GM23338 (cell line): ENCODE results near the gene SF3B4. TPM values are rescaled to one million over a fixed set of nuclear protein-coding genes. Genes with fewer than 3 reads are reported as not detected.

Experiments used
- ATAC-seq: fragments of 200-7000 bp; cut with Tn5 transposase; 3 replicates; pipeline ENCODE4 v1.9.1; 2020
- DNase-seq: peaks from one replicate; pipeline ENCODE4 v3.0.0-alpha.2; 2015; ENCODE audit warnings: low spot score
- H2AFZ ChIP-seq: fragments of 200-600 bp; sonication (generic); 2 replicates; pipeline ENCODE4 v1.8.0; 2016; ENCODE audit warnings: antibody characterized with exemption, mild to moderate bottlenecking, moderate library complexity
- H3F3A ChIP-seq: fragments of 200-600 bp; sonication (generic); replicated peaks from 2 replicates; pipeline ENCODE4 v1.8.0; 2017; ENCODE audit warnings: antibody characterized with exemption, mixed run types, low read depth
- H3K27ac ChIP-seq: fragments of 200-600 bp; sonication (generic); 2 replicates; pipeline ENCODE4 v1.6.1; 2016; ENCODE audit warnings: low read depth
- H3K27me3 ChIP-seq: fragments of 200-600 bp; sonication (generic); 2 replicates; pipeline ENCODE4 v1.8.0; 2016; ENCODE audit warnings: mild to moderate bottlenecking, mixed run types, moderate library complexity; ENCODE audit not compliant: insufficient read depth
- H3K36me3 ChIP-seq: fragments of 200-600 bp; sonication (generic); 2 replicates; pipeline ENCODE4 v1.8.0; 2016; ENCODE audit warnings: mild to moderate bottlenecking; ENCODE audit not compliant: insufficient read depth
- H3K4me1 ChIP-seq: fragments of 200-600 bp; sonication (generic); 2 replicates; pipeline ENCODE4 v1.8.0; 2016; ENCODE audit warnings: mild to moderate bottlenecking, moderate library complexity; ENCODE audit not compliant: insufficient read depth
- H3K4me2 ChIP-seq: fragments of 200-600 bp; sonication (generic); 2 replicates; pipeline ENCODE4 v1.7.1; 2017; ENCODE audit warnings: mixed run types
- H3K4me3 ChIP-seq: fragments of 200-600 bp; sonication (generic); 2 replicates; pipeline ENCODE4 v1.6.1; 2016; ENCODE audit warnings: mixed run types
- H3K79me2 ChIP-seq: fragments of 200-600 bp; sonication (generic); replicated peaks from 2 replicates; pipeline ENCODE4 v1.8.0; 2017; ENCODE audit warnings: mild to moderate bottlenecking; ENCODE audit not compliant: insufficient read depth
- H3K9me2 ChIP-seq: fragments of 200-600 bp; sonication (generic); 2 replicates; pipeline ENCODE4 v1.8.0; 2017; ENCODE audit not compliant: insufficient read depth
- H4K20me1 ChIP-seq: fragments of 200-600 bp; sonication (generic); replicated peaks from 2 replicates; pipeline ENCODE4 v1.8.0; 2017; ENCODE audit warnings: mild to moderate bottlenecking; ENCODE audit not compliant: insufficient read depth
- H3K27ac Mint-ChIP-seq: 2 replicates; pipeline ENCODE4 v1.8.0; 2020; ENCODE audit warnings: inconsistent platforms, mild to moderate bottlenecking, moderate library complexity, mixed read lengths
- H3K27me3 Mint-ChIP-seq: 3 replicates; pipeline ENCODE4 v1.8.0; 2022; ENCODE audit warnings: low read depth, mild to moderate bottlenecking, moderate library complexity, mixed read lengths, inconsistent platforms; ENCODE audit not compliant: insufficient read depth, poor library complexity
- H3K36me3 Mint-ChIP-seq: 3 replicates; pipeline ENCODE4 v1.8.0; 2021; ENCODE audit warnings: low read depth, mild to moderate bottlenecking, inconsistent platforms, moderate library complexity, mixed read lengths
- H3K4me1 Mint-ChIP-seq: 3 replicates; pipeline ENCODE4 v1.8.0; 2020; ENCODE audit warnings: mild to moderate bottlenecking, inconsistent platforms, mixed read lengths
- H3K4me3 Mint-ChIP-seq: 3 replicates; pipeline ENCODE4 v1.8.0; 2021; ENCODE audit warnings: moderate library complexity, mild to moderate bottlenecking, inconsistent platforms, mixed read lengths
- H3K9me3 Mint-ChIP-seq: 3 replicates; pipeline ENCODE4 v1.8.0; 2020; ENCODE audit warnings: moderate library complexity, mild to moderate bottlenecking, inconsistent platforms, mixed read lengths
- EZH2phosphoT487 ChIP-seq: fragments of 200-600 bp; sonication (generic); IDR thresholded peaks from one replicate; pipeline ENCODE4 v1.8.1; 2018; ENCODE audit warnings: antibody characterized with exemption; ENCODE audit not compliant: unreplicated experiment
- NANOG ChIP-seq: IDR thresholded peaks from 2 replicates; pipeline ENCODE4 v1.6.1; 2016; ENCODE audit warnings: antibody characterized with exemption, borderline replicate concordance
- POLR2AphosphoS5 ChIP-seq: IDR thresholded peaks from 2 replicates; pipeline ENCODE4 v1.6.1; 2016; ENCODE audit warnings: antibody characterized with exemption, low read depth
- ZNF114 ChIP-seq: fragments of 250-450 bp; sonication (Bioruptor Pico); IDR thresholded peaks from 2 replicates; pipeline ENCODE4 v1.5.0; 2020; ENCODE audit warnings: mild to moderate bottlenecking, moderate library complexity
- ZNF331 ChIP-seq: fragments of 250-450 bp; sonication (Bioruptor Pico); IDR thresholded peaks from 2 replicates; pipeline ENCODE4 v1.5.0; 2020; ENCODE audit warnings: low read depth, mild to moderate bottlenecking, moderate library complexity
- polyA plus RNA-seq: library from polyadenylated mRNA; unstranded; fragments of >200 nt; fragmentation: Nextera tagmentation; extraction: Ambion mirVana; gene quantifications from 2 replicates; pipeline ENCODE4 v1.2.1, GENCODE V29; 2016
- total RNA-seq: library from RNA; depleted of rRNA; stranded (reverse); fragments of >200 nt; shearing (Covaris generic); gene quantifications from 2 replicates; pipeline ENCODE4 v1.2.3, GENCODE V29; 2014
- TF ChIP-seq, protein P1 (sequence below): IDR thresholded peaks from 2 replicates; pipeline ENCODE4 v1.6.1; 2016; ENCODE audit warnings: antibody characterized with exemption
- TF ChIP-seq, protein P2 (sequence below): fragments of 250-450 bp; sonication (Bioruptor Pico); IDR thresholded peaks from 2 replicates; pipeline ENCODE4 v1.5.0; 2020; ENCODE audit warnings: mild to moderate bottlenecking, moderate library complexity

The SF3B4 gene
- total and polyA plus RNA-seq, 2 experiments from 2014 or later: 48.7 to 84.0 TPM

DNA sequence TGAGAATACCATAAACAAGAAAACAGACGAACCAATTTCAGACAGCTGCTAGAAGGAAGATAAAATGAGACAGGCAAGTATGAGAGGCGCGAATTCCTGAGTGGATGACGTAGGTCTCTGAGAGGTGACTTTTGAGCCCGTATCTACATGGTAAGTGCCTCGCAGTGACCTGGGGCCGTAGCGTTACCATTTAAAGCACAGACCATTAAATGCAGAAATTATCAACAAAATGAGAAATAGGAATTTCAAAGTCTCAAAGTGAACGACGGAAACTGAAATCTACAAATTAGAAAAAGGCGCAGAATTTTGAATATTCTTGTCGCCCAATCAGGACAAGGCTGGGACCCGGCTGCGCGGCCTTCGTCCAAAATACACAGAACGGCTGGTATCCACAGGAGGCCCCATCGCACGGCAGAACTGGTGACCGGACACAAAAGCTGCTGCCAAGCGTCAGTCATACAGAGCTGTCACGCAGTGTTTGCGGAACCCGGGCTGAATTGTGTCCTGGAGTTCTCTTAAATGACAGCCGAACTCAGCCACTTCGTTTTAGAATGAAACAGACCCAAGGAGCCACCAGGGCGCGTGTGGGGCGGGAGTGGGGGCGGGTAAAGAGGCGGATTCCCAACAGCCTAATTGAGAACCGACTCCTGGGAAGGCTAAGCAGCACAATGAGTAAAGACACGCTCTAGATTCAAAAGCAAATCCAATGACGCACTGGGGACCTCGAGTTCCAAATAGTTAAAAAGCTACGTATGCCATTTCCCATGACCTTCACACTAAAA is 42.1 kb downstream of the SF3B4 start:
- peaks cover 3% of the 10 kb centered on the region for H3K27me3 Mint-ChIP-seq
- H3K4me3 ChIP-seq: peak overlapping the region; percentile 87
- H3K9me2 ChIP-seq: no peaks in the 10 kb centered on the region
- DNase-seq (peak; percentile 82), ATAC-seq (peak; percentile 16)
- H3K4me1 Mint-ChIP-seq: peaks cover 7% of the 10 kb centered on the region; the same call in 2 of the 3 replicates
- peaks cover 12% of the 10 kb centered on the region; the same call in 1 of the 2 replicates for H3F3A ChIP-seq
- no peaks in the 10 kb centered on the region for H3K36me3 ChIP-seq
- H3K27ac Mint-ChIP-seq: no peak overlapping the region
- H3K79me2 ChIP-seq: 0 out of 2 replicates have a peak, but pooled peaks cover 7% of the 10 kb centered on the region
- no peaks in the 10 kb centered on the region for H4K20me1 ChIP-seq
- TF ChIP-seq, protein P1, sequence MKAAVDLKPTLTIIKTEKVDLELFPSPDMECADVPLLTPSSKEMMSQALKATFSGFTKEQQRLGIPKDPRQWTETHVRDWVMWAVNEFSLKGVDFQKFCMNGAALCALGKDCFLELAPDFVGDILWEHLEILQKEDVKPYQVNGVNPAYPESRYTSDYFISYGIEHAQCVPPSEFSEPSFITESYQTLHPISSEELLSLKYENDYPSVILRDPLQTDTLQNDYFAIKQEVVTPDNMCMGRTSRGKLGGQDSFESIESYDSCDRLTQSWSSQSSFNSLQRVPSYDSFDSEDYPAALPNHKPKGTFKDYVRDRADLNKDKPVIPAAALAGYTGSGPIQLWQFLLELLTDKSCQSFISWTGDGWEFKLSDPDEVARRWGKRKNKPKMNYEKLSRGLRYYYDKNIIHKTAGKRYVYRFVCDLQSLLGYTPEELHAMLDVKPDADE: no peak
- TF ChIP-seq ZNF331 (CRISPR knock-in tag) (no peak), POLR2AphosphoS5 (peak; percentile 32)
- peaks cover 3% of the 10 kb centered on the region; the same call in 1 of the 2 replicates for H3K4me1 ChIP-seq
- peak overlapping the region; percentile 99 for H3K27ac ChIP-seq
- no peaks in the 10 kb centered on the region for H3K36me3 Mint-ChIP-seq
- no peaks in the 10 kb centered on the region for H3K9me3 Mint-ChIP-seq
- H3K4me2 ChIP-seq: peak overlapping the region; percentile 80
- H3K4me3 Mint-ChIP-seq: no peak overlapping the region
- no peaks in the 10 kb centered on the region for H3K27me3 ChIP-seq
- H2AFZ ChIP-seq: no peak overlapping the region

DNA sequence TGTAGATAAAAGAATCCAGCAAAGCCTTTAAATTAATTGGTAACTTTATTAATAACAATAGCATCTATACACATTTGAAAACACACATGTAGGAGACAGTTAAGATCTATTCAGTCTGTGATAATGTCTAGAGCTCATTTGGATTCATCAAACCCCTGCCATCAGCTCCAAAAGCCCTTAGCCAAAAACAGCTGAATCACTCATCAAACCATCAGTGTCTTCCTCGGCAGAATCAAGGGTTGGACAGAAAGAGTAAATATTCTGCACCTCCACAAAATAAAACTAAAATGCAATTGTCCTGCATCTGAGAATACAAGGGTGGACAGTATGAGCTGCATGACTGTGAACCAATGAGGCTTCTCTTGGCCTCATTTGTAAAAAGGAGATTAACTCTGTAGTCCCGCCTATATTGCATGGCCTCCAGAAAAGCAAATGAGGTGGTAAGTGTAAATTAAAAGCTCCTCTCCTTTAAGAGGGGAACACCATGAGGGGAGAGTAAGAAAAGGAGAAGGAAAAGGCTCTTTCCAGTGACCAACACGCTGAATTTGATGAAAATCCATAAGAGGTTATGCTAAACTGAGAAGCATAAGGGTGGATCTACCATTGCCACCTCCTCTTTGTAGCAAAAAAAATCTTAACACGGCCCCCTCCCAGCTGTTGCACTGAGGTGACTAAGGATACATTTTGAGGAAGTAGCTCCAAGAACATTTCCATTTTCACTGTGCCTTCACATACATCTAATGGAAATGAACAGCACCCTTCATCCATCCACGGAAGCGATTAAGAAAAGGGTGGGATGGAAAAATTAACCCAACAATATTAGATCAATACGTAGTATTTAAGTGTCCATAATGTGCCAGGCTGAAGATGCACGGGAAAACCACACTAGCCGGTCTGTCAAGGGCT is 42.9 kb downstream of the SF3B4 start:
- H3K27ac Mint-ChIP-seq: no peak overlapping the region
- no peaks in the 10 kb centered on the region for H4K20me1 ChIP-seq
- no peaks in the 10 kb centered on the region for H3K36me3 ChIP-seq
- H3K27me3 ChIP-seq: no peaks in the 10 kb centered on the region
- H3K4me3 Mint-ChIP-seq: no peak overlapping the region
- 0 out of 2 replicates have a peak, but pooled peaks cover 7% of the 10 kb centered on the region for H3K79me2 ChIP-seq
- DNase-seq: peak; percentile 35
- peaks cover 3% of the 10 kb centered on the region; the same call in 1 of the 2 replicates for H3K4me1 ChIP-seq
- no peak overlapping the region for H2AFZ ChIP-seq
- H3K4me3 ChIP-seq: peak overlapping the region; percentile 87
- no peaks in the 10 kb centered on the region for H3K9me3 Mint-ChIP-seq
- peaks cover 5% of the 10 kb centered on the region; the same call in 2 of the 3 replicates for H3K4me1 Mint-ChIP-seq
- peak; percentile 1; the same call in 1 of the 3 replicates for ATAC-seq
- peak overlapping the region; percentile 80 for H3K4me2 ChIP-seq
- peaks cover 2% of the 10 kb centered on the region for H3K27me3 Mint-ChIP-seq
- H3F3A ChIP-seq: peaks cover 12% of the 10 kb centered on the region; the same call in 1 of the 2 replicates
- peak overlapping the region; percentile 99 for H3K27ac ChIP-seq
- no peaks in the 10 kb centered on the region for H3K9me2 ChIP-seq
- TF ChIP-seq NANOG: no peak
- no peak for TF ChIP-seq EZH2phosphoT487
- no peak for TF ChIP-seq ZNF114 (CRISPR knock-in tag)
- TF ChIP-seq, protein P2, sequence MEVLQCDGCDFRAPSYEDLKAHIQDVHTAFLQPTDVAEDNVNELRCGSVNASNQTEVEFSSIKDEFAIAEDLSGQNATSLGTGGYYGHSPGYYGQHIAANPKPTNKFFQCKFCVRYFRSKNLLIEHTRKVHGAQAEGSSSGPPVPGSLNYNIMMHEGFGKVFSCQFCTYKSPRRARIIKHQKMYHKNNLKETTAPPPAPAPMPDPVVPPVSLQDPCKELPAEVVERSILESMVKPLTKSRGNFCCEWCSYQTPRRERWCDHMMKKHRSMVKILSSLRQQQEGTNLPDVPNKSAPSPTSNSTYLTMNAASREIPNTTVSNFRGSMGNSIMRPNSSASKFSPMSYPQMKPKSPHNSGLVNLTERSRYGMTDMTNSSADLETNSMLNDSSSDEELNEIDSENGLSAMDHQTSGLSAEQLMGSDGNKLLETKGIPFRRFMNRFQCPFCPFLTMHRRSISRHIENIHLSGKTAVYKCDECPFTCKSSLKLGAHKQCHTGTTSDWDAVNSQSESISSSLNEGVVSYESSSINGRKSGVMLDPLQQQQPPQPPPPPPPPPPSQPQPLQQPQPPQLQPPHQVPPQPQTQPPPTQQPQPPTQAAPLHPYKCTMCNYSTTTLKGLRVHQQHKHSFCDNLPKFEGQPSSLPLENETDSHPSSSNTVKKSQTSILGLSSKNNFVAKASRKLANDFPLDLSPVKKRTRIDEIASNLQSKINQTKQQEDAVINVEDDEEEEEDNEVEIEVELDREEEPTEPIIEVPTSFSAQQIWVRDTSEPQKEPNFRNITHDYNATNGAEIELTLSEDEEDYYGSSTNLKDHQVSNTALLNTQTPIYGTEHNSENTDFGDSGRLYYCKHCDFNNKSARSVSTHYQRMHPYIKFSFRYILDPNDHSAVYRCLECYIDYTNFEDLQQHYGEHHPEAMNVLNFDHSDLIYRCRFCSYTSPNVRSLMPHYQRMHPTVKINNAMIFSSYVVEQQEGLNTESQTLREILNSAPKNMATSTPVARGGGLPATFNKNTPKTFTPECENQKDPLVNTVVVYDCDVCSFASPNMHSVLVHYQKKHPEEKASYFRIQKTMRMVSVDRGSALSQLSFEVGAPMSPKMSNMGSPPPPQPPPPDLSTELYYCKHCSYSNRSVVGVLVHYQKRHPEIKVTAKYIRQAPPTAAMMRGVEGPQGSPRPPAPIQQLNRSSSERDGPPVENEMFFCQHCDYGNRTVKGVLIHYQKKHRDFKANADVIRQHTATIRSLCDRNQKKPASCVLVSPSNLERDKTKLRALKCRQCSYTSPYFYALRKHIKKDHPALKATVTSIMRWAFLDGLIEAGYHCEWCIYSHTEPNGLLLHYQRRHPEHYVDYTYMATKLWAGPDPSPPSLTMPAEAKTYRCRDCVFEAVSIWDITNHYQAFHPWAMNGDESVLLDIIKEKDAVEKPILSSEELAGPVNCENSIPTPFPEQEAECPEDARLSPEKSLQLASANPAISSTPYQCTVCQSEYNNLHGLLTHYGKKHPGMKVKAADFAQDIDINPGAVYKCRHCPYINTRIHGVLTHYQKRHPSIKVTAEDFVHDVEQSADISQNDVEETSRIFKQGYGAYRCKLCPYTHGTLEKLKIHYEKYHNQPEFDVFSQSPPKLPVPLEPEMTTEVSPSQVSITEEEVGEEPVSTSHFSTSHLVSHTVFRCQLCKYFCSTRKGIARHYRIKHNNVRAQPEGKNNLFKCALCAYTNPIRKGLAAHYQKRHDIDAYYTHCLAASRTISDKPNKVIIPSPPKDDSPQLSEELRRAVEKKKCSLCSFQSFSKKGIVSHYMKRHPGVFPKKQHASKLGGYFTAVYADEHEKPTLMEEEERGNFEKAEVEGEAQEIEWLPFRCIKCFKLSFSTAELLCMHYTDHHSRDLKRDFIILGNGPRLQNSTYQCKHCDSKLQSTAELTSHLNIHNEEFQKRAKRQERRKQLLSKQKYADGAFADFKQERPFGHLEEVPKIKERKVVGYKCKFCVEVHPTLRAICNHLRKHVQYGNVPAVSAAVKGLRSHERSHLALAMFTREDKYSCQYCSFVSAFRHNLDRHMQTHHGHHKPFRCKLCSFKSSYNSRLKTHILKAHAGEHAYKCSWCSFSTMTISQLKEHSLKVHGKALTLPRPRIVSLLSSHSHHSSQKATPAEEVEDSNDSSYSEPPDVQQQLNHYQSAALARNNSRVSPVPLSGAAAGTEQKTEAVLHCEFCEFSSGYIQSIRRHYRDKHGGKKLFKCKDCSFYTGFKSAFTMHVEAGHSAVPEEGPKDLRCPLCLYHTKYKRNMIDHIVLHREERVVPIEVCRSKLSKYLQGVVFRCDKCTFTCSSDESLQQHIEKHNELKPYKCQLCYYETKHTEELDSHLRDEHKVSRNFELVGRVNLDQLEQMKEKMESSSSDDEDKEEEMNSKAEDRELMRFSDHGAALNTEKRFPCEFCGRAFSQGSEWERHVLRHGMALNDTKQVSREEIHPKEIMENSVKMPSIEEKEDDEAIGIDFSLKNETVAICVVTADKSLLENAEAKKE (CRISPR knock-in tag): no peak
- H3K36me3 Mint-ChIP-seq: no peaks in the 10 kb centered on the region
